Measurements from ENCODE around the gene TRMT61B.

- TF ChIP-seq, protein P1, sequence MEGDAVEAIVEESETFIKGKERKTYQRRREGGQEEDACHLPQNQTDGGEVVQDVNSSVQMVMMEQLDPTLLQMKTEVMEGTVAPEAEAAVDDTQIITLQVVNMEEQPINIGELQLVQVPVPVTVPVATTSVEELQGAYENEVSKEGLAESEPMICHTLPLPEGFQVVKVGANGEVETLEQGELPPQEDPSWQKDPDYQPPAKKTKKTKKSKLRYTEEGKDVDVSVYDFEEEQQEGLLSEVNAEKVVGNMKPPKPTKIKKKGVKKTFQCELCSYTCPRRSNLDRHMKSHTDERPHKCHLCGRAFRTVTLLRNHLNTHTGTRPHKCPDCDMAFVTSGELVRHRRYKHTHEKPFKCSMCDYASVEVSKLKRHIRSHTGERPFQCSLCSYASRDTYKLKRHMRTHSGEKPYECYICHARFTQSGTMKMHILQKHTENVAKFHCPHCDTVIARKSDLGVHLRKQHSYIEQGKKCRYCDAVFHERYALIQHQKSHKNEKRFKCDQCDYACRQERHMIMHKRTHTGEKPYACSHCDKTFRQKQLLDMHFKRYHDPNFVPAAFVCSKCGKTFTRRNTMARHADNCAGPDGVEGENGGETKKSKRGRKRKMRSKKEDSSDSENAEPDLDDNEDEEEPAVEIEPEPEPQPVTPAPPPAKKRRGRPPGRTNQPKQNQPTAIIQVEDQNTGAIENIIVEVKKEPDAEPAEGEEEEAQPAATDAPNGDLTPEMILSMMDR (IDR thresholded peaks at IDR 0.05): no peak
- no peak for TF ChIP-seq POLR2A (IDR thresholded peaks at IDR 0.05)
Observed at GRCh38 chr2:28838971-28839370, 31.1 kb downstream of the TRMT61B start.

Measured in heart left ventricle (tissue), 13 donors.